AG09319 (cell line): ENCODE results near the gene PSG6.
"Not testable (repeated sequence)": the region's sequence is repeated elsewhere in the genome, so short reads cannot be mapped to it uniquely, and the experiment has no call there.

Experiments
- DNase-seq: peaks from one replicate; pipeline ENCODE4 v3.0.0-alpha.2; 2010; ENCODE audit warnings: low read depth; ENCODE audit errors: extremely low read depth
- CTCF ChIP-seq: IDR thresholded peaks from 2 replicates; pipeline ENCODE4 v1.5.1; 2011; ENCODE audit warnings: low read depth, mild to moderate bottlenecking, inconsistent platforms, low read length, moderate library complexity

Gene PSG6

GRCh38 chr19:42857544-42857867 is 60.2 kb downstream of the PSG6 start:
- no peak for DNase-seq
- no peak for TF ChIP-seq CTCF

GRCh38 chr19:42856866-42857543 is 60.7 kb downstream of the PSG6 start:
- peak; percentile 29 for TF ChIP-seq CTCF
- DNase-seq = not testable (repeated sequence)

GRCh38 chr19:42854745-42855144 is 62.9 kb downstream of the PSG6 start:
- DNase-seq = not testable (repeated sequence)

- DNase-seq = not testable (repeated sequence)
Observed at GRCh38 chr19:42853231-42853630, 64.5 kb downstream of the PSG6 start.

GRCh38 chr19:42852821-42853220 is 64.9 kb downstream of the PSG6 start:
- not testable (repeated sequence) for DNase-seq
